HCEC 1CT (cell line): ENCODE measurements around the gene SLC49A4.
"Not testable (repeated sequence)": the region's sequence is repeated elsewhere in the genome, so short reads cannot be mapped to it uniquely, and the experiment has no call there.

Experiments
- DNase-seq: peaks from one replicate; pipeline ENCODE4 v3.0.0-alpha.2; 2017

SLC49A4 gene, protein sequence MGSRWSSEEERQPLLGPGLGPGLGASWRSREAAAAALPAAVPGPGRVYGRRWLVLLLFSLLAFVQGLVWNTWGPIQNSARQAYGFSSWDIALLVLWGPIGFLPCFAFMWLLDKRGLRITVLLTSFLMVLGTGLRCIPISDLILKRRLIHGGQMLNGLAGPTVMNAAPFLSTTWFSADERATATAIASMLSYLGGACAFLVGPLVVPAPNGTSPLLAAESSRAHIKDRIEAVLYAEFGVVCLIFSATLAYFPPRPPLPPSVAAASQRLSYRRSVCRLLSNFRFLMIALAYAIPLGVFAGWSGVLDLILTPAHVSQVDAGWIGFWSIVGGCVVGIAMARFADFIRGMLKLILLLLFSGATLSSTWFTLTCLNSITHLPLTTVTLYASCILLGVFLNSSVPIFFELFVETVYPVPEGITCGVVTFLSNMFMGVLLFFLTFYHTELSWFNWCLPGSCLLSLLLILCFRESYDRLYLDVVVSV

DNA sequence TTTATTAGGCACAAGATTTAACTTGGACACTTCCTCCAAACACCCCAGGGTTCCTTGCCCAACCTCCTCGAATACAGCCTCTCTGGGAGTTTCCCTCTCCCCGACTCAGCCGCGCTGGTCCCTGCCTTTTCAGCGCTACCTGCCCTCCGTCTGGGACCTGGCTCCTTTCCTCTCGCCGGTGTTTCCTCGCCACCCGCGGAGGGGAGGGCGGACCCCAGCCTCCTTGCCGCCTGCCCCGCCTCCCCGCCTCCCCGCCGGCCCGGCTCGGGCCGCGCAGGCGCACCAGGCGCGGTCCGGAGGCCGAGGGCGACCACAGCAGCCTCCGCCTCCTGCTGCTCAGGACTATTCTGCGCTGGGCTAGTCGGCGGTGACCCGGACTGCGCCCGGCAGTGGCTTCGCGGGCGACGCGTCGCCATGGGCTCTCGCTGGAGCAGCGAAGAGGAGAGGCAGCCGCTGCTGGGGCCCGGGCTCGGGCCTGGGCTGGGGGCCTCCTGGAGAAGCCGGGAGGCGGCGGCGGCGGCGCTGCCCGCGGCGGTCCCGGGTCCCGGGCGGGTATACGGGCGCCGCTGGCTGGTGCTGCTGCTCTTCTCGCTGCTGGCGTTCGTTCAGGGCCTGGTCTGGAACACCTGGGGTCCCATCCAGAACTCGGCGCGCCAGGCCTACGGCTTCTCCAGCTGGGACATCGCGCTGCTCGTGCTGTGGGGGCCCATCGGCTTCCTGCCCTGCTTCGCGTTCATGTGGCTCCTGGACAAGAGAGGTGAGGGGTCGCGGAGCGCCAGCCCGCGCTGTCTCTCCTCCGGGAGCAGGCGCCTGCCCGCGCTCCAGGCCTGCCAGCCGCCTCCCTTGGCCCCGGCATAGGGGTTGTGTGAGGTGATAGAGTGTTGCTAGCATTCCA lies at the start of gene SLC49A4:
Gene SLC49A4 (plus strand): TSS at position 291 of the 895 bp plus-strand sequence. CDS start 124 bp downstream, at position 415.
- peak; percentile 60 for DNase-seq

DNA sequence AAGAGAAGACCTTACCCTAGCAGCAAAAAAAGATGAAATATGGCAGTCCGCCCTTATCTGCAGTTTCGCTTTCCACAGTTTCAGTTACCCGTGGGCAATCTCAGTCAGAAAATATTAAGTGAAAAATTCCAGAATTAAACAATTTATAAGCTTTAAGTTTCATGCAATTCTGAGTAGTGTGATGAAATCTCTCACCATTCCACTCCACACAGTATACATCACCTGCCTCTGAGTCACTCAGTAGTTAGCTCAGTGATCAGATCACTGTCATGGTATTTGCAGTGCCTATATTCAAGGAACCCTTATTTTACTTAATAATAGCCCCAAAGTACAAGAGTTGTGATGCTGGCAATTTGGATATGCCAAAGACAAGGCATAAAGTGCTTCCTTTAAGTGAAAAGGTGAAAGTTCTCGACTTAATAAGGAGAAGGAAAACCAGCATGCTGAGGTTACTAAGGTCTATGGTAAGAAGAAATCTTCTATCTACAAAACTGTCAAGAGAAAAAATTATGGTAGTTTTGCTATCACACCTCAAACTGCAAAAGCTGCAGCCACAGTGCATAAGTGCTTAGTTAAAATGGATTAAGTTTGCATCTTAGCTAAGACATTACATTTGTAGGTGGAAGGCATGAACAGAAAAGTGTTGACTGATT lies 49.4 kb upstream of the SLC49A4 start:
- peak; percentile 78 for DNase-seq

DNA sequence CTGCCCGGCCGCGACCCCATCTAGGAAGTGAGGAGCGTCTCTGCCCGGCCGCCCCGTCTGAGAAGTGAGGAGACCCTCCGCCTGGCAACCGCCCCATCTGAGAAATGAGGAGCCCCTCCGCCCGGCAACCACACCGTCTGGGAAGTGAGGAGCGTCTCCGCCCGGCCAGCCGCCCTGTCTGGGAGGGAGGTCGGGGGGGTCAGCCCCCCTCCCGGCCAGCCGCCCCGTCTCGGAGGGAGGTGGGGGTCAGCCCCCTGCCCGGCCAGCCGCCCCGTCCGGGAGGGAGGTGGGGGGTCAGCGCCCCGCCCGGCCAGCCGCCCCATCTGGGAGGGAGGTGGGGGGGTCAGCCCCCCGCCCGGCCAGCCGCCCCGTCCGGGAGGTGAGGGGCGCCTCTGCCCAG lies 47.6 kb upstream of the SLC49A4 start:
- not testable (repeated sequence) for DNase-seq

DNA sequence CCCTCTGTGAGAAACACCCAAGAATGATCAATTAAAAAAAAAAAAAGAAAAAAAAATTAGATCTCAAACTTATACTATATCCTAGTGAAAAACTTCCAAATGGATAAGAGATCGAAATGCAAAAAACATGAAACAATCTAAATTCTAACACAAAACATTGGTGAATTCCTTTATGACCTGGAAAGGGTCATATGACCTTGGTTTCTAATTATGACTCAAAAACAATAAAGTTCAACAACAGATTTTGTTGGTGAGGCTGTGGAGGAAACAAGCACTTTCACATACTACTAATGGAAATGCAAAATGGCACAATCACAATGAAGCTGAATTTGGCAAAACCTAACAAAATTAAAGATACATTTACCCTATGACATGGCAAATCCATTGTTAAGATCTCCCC lies 46.5 kb upstream of the SLC49A4 start:
- no peak for DNase-seq

DNA sequence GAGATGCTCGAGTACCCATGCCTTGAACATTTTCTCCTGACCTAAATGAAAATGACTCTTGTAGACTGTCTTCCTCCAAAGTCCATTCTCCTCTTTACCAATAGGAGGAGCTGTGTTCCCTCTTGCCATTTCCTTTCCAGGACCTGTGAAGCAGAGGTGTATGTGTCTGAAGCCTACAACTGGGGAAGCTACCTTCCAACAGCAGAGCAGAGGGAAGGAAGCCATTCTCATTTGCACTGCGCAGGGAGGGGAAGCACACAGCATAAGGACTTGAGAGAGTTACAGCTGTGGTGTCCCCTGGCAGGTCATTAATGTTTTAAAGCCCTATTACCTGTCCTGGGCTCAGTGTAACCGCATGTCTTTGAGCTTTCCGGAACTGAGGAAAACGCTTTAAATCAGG lies 39.9 kb upstream of the SLC49A4 start:
- DNase-seq: peak; percentile 50

DNA sequence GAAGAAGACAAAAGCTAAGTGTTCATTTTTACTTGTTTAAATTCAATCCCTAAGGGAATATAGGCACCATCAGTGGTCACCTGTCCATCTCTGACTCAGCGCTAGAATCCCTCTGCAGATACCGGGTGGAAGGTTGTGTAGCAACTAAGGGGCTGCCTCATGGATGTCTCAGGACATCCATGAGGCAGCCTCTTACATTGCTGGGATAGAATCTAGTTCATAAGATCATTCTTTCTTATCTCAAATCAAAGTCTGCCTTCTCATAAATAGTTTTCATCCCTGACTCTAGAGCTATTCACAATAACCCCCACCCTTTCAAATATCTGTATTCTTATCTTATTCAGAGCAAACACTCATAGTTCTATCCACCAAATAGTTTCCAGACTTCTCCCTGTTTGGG lies 39.4 kb upstream of the SLC49A4 start:
- DNase-seq: no peak

DNA sequence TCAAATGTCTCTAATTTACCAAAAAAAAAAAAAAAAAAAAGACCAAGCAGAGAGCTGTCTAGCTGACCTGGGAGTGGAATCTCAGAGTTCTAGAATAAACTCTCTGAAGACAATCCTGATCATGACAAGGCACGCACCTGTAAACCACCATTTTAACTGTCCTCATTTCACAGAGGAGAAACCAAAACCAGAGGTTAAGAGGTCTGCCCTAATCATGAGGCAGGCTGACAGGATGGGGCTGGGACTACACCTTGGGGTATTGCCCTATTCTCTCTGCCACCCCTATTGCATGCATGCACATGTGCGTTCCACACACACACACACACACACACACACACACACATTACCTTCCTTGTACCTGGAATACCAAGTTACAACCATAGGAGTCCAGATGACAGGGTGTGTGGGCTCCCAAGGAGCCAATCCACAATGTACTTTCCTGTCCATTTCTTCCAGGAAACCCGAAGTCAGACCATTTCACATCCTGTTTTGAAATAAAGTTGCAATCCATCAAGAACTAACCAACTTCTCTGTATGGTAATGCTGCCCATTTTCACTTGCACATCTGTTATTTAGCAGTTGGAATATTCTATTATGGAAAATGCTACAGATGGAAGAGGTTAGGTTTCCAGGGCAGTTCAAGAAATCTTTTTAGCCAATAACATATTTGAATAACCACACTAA lies 35.9 kb upstream of the SLC49A4 start:
- peak; percentile 58 for DNase-seq

DNA sequence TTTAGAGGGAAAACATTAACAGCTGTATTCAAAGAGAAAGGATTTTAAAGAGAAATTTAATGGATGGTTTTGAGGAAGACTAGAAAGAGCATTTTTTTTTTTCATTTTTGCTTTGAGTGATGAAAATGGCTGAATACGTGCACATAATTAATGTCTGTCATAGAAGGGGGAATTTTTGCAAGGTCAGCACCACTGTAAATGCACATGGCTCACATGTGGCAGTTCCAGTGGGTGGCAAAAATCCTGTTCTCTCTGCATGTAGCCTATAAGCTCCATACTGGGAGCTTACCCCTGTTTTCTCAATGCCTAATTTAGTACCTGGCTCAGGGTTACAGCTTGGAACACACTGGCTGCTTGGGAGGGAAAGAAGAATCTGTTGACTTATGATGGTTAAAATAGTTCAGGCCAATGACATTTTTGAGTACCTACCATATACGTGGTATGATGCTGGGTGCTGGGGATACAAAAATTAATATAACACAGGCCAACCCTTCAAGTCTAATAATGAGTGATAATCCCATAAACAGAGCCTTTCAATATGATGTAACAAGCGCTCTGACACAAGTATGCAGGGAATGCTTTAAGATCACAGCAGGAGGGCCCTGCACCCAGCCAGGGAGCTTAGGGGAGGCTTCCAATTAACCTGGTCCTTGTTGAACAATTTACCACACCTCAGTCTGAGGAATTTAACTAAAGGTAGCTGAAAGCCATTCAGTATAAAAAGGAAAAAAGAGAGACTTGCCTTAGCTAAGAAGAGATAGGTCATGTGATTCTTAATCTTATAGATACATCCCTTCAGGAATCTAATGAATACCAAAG lies 34.2 kb upstream of the SLC49A4 start:
- no peak for DNase-seq

DNA sequence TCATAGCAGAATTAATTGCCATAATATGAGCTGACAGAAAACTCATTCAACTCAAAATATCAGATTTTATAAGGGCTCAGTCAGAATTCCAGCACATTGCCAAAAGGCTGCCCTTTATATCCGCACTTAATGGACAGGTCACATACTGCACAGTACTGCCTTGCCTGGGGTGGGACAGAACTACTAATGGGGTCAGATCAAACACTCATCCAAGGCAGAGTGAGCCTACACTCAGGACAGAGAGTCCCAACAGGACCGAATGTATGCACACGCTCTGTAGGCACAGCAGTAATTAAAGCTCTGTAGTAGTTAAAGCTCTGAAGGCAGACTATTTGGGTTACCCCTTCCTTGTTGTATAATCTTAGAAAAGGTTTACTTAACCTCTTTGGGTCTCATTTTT lies 28.4 kb upstream of the SLC49A4 start:
- no peak for DNase-seq

DNA sequence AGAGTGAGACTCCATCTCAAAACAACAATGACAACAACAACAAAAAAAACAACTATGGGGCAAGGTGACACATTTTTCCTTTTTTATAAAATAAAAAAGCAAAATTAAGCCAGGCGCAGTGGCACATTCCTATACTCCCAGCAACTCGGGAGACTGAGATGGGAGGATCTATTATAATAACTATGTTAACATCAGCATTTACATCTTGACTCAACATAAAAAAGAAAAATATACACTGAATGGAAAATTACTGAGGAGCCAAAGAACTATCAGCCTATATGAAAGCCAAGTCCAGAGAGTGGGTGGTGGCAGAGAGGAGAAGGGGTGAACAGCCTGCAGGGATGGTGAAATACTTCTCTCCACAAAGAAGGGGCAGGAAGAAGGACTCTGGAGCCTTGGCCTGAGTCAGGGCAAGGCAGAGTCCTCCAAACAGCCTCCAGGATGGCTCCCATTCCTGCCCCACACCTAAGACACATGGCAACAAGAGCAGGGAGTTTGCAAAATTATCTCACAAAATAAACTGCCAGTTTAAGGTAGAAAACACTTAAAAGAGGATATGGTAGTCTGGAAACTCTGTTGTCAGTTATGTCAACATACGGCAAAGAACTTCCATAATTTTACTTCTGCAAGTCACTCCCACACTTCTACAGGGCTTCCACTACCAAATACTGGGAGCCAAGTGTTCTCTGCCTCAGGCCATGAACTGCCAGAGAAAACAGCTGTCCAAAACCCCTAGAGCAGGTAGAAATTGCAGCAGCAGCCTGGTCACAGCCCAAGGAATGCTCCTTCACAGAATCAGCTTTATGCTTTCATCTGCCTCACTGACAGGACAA lies 27.1 kb upstream of the SLC49A4 start:
- no peak for DNase-seq

DNA sequence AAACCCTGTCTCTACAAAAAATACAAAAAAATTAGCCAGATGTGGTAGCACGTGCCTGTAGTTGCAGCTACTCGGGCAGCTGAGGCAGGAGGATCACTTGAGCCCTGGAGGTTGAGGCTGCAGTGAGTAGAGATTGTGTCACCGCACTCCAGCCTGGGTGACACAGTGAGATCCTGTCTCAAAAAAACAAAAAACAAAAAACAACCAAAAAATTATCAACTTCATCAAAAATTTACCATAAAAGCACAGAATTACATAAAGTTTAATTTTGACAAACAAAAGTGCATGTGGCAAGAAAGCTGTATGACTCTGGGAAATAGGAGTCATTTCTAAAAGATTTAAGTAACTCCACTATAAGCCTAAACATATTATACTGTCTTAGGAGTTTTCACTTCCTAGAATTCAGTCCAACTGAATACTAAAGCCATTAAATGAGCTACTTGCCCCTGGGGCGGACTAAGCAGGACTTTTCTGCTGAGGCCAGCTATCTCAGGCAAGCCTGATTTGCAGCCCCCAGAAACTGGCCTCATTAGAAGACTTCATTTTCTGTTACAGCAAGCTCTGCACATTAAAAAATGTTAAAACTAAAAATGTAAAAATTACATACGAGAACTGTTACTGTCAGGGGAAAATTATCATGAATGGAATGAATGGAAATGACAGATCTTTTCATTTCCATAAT lies 24.2 kb upstream of the SLC49A4 start:
- DNase-seq: no peak

DNA sequence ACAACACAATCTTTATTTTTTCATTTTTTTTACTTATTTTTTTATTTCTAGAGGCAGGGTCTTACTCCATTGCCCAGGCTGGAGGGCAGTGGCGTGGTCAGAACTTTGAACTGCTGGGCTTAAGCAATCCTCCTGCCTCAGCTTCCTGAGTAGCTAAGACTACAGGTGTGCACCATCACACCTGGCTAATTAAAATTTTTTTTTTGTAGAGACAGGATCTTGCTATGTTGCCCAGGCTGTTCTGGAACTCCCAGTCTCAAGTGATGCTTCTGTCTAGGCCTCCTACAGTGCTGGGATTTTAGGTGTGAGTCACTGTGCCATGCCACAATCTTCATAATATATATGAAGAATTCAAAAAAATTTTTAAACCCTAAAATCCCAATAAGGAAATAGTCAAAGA lies 22.0 kb upstream of the SLC49A4 start:
- DNase-seq: no peak

DNA sequence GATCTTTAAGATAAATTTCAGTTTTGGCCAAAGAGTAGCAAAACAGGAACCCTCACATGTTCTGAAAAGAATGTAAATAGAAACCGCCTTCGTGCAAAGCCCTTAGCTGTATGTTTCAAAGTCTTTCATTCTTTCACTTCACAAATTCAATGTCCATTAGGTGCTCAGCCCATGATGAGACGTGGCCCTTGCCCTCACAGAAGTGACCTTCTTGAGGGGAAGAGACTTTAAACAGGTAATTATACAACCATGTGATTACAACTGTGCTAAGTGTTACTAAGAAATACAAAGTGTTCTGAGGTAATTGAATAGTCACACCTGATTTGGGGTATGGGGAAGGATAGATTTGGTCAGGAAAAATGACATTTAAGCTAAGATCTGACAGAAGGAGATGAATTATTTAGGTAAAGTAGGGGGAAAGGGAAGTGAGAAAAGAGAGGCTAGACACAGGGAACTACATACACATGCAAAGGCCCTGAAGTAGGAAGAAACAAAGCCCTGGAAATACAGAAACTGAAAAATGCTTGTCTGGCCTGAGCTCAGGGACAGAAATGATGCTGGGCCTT lies 20.8 kb upstream of the SLC49A4 start:
- DNase-seq: no peak

DNA sequence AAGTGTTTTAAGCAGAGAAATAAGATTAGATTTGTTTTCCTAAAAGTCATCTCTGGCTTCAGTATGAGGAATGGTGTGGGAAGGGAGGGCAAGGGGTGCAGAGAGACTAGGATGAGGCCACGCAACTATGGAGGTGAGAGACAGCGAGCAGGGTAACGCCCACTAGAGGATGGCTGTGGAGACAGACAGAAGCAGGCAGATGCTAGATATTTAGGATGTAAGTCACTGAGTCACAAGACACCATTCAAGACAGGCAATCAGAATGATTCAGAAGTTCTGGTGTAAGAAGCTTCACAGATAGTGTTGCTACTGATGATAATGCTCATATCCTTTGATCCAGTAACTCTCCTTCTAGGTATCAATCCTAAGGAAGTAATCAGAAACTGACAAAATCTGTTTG lies 20.3 kb upstream of the SLC49A4 start:
- DNase-seq: peak; percentile 82

DNA sequence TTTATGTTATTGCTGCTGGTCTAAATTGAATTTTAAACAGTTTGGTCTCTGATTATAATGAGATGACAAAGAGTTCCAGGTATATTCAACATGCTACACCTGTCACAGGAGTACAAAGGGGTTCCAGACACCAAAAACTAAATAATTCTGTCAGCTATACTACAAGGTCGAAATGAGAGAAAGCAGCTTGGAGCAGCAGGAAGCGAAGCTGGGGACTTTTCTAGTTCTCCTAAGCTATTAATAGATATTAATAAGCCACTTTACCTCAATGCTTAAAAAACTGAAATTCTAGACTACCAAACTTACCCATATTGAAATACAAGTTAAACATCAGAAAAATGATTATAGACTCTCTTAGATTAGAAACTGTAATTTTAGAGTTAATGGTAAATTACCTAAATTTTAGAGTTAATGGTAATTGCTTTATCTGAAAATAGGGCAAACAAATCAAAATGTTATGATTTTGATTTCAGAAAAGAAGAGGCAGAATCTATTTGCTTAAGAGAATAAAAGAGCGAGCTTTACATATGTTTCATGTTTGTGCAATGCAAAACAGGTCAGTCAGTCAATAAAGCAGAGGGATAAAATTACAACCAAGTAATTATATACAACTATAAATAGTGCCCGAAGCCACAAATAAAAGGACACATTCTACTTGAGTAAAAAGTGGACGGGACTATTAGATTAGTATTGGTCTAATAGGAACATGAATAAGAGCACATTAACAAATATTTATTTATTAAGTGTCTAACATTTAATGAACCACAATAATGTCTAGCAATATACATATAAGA lies 18.0 kb upstream of the SLC49A4 start:
- no peak for DNase-seq

DNA sequence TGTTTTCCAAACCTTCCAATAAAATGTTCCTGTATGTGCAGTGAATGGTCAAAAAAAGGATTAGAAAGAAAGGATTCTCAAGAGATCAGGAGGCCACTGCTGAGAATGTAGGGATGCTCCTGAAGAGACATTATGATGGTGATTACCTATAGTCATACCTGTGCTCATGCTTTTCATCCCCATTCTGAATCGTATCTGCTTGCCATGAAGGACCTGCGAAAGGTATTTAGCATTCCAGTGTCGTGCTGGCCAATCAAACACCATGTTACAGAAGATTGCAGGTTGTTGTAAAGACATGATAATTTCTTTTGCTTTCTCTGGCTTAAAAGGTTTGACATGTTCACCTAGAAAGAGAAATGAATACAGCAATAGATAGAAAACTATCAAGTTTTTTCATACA lies 17.3 kb upstream of the SLC49A4 start:
- no peak for DNase-seq

DNA sequence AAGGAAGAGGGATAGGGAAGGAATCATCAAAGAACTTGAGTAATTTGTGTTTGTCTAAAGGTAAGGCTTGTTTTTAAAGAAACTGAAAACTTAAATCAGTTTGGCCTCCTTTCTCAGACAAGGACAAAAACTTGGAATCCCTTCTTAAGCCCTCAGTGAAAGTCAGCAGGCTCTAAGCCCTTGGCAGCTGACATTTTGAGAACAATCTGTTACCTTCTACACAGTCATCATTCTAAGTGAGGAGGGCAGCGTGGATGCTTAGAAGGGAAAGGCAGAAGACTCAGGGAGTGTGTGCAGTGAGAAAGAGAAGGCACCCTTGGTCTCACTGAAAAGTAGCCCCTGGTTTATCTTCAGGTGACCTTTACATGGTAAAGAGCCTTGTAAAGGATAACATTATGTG lies 12.1 kb upstream of the SLC49A4 start:
- DNase-seq: no peak

DNA sequence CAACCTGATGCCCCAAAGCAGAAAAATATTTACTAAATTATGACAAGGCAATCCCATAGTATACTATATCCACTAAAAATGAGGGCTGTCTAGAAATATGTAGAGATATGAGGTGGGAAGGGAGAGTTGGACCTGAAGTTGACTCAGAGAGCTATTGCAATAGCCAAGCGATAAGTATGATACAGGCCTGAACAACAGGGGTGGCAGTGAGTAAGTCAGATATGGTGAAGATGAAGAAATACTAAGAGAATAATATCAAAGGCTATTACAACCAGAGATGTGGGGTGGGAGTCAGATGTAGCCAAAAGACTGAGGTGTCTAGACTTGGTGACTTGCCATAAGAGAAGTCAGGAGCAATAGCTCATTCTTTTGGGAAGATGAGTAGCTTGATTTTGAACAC lies 10.4 kb upstream of the SLC49A4 start:
- DNase-seq: peak; percentile 68

DNA sequence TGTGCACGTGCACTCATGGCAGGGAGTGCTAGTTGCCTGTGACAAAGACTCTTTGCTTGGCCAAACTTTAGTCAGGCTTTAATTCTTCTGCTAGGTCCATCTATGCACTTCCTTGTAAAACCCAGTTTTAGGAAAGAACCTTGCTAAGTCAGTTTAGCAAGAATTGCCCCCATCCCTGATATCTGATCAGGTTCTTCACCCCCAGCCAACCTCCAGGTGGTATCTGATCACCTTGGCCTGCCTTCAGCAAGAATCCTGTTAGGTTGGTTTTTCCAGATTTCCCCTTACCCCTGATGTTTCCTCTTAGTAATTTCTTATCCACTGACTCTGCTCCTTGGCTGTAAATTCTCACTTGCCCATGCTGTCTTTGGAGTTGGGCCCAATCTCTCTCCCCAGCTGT lies 9.6 kb upstream of the SLC49A4 start:
- no peak for DNase-seq
